HFFc6 (cell line): ENCODE data around the gene LAG3. TPM values are rescaled to one million over a fixed set of nuclear protein-coding genes. Genes with fewer than 3 reads are reported as not detected.
"Not testable (repeated sequence)": the region's sequence is repeated elsewhere in the genome, so short reads cannot be mapped to it uniquely, and the experiment has no call there.

ENCODE experiments used
- DNase-seq: peaks from one replicate; pipeline ENCODE4 v3.0.0-alpha.2; 2018
- H3K27ac Mint-ChIP-seq: 2 replicates; pipeline ENCODE4 v1.8.0; 2020; ENCODE audit warnings: mild to moderate bottlenecking, mixed read lengths
- H3K27me3 Mint-ChIP-seq: 2 replicates; pipeline ENCODE4 v1.8.0; 2021; ENCODE audit warnings: mild to moderate bottlenecking, moderate library complexity, mixed read lengths; ENCODE audit not compliant: insufficient read depth
- H3K36me3 Mint-ChIP-seq: 2 replicates; pipeline ENCODE4 v1.8.0; 2021; ENCODE audit warnings: low read depth, mixed read lengths
- H3K4me1 Mint-ChIP-seq: 2 replicates; pipeline ENCODE4 v1.8.0; 2020; ENCODE audit warnings: low read depth, mixed read lengths
- H3K4me3 Mint-ChIP-seq: 2 replicates; pipeline ENCODE4 v1.8.0; 2020; ENCODE audit warnings: mild to moderate bottlenecking, moderate library complexity, mixed read lengths
- H3K9me3 Mint-ChIP-seq: 2 replicates; pipeline ENCODE4 v1.8.0; 2020; ENCODE audit warnings: mild to moderate bottlenecking, mixed read lengths
- total RNA-seq, 6 experiments: library from RNA; stranded (reverse); fragmentation: NEBNext Ultra II Directional; extraction: Animal tissue kit (Norgen Biotek cat#: 25700); gene quantifications; 2 replicates in 1 of 6; 3 replicates in 5 of 6; pipeline ENCODE4 v1.2.3, GENCODE V29; 2021
- TF ChIP-seq, protein P1 (sequence below): fragments of 200-600 bp; sonication (generic); IDR thresholded peaks from 2 replicates; pipeline ENCODE4 v1.5.0; 2021; ENCODE audit warnings: antibody characterized with exemption, mild to moderate bottlenecking

The LAG3 gene
- total RNA-seq, 6 experiments from 2014 or later, result 0.15 to 0.64 (median 0.50) TPM

GRCh38 chr12:6742834-6743233 is 29.5 kb upstream of the LAG3 start:
- Mint-ChIP-seq H3K4me1 (no peaks in the 10 kb centered on the region; the same call in 1 of the 2 replicates), H3K27me3 (peaks cover 6% of the 10 kb centered on the region), H3K36me3 (peaks cover 9% of the 10 kb centered on the region), H3K9me3 (no peaks in the 10 kb centered on the region), H3K4me3 (no peak overlapping the region), H3K27ac (no peak overlapping the region)
- DNase-seq, result no peak
- TF ChIP-seq, protein P1, sequence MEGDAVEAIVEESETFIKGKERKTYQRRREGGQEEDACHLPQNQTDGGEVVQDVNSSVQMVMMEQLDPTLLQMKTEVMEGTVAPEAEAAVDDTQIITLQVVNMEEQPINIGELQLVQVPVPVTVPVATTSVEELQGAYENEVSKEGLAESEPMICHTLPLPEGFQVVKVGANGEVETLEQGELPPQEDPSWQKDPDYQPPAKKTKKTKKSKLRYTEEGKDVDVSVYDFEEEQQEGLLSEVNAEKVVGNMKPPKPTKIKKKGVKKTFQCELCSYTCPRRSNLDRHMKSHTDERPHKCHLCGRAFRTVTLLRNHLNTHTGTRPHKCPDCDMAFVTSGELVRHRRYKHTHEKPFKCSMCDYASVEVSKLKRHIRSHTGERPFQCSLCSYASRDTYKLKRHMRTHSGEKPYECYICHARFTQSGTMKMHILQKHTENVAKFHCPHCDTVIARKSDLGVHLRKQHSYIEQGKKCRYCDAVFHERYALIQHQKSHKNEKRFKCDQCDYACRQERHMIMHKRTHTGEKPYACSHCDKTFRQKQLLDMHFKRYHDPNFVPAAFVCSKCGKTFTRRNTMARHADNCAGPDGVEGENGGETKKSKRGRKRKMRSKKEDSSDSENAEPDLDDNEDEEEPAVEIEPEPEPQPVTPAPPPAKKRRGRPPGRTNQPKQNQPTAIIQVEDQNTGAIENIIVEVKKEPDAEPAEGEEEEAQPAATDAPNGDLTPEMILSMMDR, result no peak

GRCh38 chr12:6743300-6743699 is 29.0 kb upstream of the LAG3 start:
- H3K4me3 Mint-ChIP-seq, DNase-seq, H3K4me1 Mint-ChIP-seq, H3K9me3 Mint-ChIP-seq, H3K27ac Mint-ChIP-seq: not testable (repeated sequence)
- H3K27me3 Mint-ChIP-seq, result peaks cover 10% of the 10 kb centered on the region
- H3K36me3 Mint-ChIP-seq, result peaks cover 14% of the 10 kb centered on the region

- Mint-ChIP-seq H3K4me3 (no peak overlapping the region), H3K27ac (peak overlapping the region; percentile 24; the same call in 1 of the 2 replicates), H3K4me1 (peaks cover 5% of the 10 kb centered on the region), H3K27me3 (peaks cover 10% of the 10 kb centered on the region), H3K36me3 (peaks cover 22% of the 10 kb centered on the region), H3K9me3 (no peaks in the 10 kb centered on the region)
- no peak for DNase-seq
- TF ChIP-seq, protein P1, result no peak
Observed at GRCh38 chr12:6745741-6746525, 26.4 kb upstream of the LAG3 start.

DNA sequence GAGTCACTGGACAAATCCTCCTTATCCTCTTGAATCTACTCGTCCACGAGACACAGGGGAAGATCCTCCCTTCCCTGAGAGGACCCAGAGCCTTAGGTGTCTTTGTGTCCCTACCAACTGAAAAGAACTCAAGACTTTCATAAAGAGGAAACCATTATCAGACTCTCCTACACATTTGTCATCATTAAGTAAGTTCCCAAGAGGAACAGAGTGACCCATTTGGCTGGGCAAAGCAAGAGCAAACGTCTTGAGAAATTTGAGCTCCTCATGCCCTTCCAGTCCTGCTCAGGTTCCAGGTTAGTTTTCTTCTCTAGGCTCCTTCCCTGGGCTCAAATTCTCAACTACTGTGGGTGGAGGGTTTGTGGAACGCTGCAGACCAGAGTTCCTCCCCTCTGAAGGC is 25.1 kb upstream of the LAG3 start:
- Mint-ChIP-seq H3K9me3 (no peaks in the 10 kb centered on the region), H3K36me3 (peaks cover 33% of the 10 kb centered on the region), H3K27ac (peak overlapping the region; percentile 61), H3K27me3 (peaks cover 10% of the 10 kb centered on the region), H3K4me3 (no peak overlapping the region), H3K4me1 (peaks cover 17% of the 10 kb centered on the region)
- no peak for DNase-seq
- TF ChIP-seq, protein P1, result no peak

DNA sequence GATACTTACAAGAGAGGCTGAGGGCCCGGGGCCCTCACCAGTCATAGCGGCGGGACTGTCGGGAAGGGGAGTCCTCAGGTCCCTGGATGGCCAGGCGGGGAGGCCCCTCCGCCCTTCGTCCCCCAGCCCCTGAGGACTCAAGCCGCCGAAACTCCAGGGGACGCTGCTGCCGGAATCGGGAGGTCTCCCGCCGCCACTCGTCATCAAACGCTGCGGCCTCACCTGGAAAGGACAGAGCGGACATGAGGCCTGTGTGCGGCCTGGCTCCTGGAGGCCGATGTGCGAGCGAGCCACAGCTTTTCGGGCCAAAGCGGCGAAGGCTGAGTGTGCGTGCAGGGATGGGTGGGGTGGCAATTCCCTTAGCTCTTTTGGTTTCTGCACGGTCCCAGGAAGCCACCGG is 23.6 kb upstream of the LAG3 start:
- Mint-ChIP-seq H3K4me1 (peaks cover 22% of the 10 kb centered on the region), H3K4me3 (no peak overlapping the region)
- no peak for DNase-seq

GRCh38 chr12:6750506-6750905 is 21.8 kb upstream of the LAG3 start:
- no peak overlapping the region for H3K27ac Mint-ChIP-seq
- H3K4me1 Mint-ChIP-seq, result peaks cover 27% of the 10 kb centered on the region
- H3K36me3 Mint-ChIP-seq, result peaks cover 36% of the 10 kb centered on the region
- H3K27me3 Mint-ChIP-seq, result peaks cover 7% of the 10 kb centered on the region
- TF ChIP-seq, protein P1, result no peak
- H3K4me3 Mint-ChIP-seq, result no peak overlapping the region
- no peak for DNase-seq
- H3K9me3 Mint-ChIP-seq, result no peaks in the 10 kb centered on the region

More for the DNA sequence above, 23.6 kb upstream of the LAG3 start:
- H3K36me3 Mint-ChIP-seq, result peaks cover 36% of the 10 kb centered on the region
- TF ChIP-seq, protein P1, result no peak
- no peaks in the 10 kb centered on the region for H3K9me3 Mint-ChIP-seq
- H3K27ac Mint-ChIP-seq, result no peak overlapping the region
- peaks cover 12% of the 10 kb centered on the region for H3K27me3 Mint-ChIP-seq
